Esophagus (tissue), 2 donors: ENCODE results near the gene PLAGL2. TPM values are rescaled to one million over a fixed set of nuclear protein-coding genes. Genes with fewer than 3 reads are reported as not detected.

Source experiments
- H3K27ac ChIP-seq, 2 donors: one replicate each; pipeline ENCODE4 v1.5.1; 2013; ENCODE audit warnings: low read depth in 2 of 2, mild to moderate bottlenecking in 2 of 2, inconsistent platforms in 1 of 2, low read length in 1 of 2, moderate library complexity in 1 of 2
- H3K27me3 ChIP-seq, 2 donors: one replicate each; pipeline ENCODE4 v1.6.1; 2013; ENCODE audit warnings: low read length in 2 of 2, control low read depth in 1 of 2, mild to moderate bottlenecking in 1 of 2; ENCODE audit not compliant: insufficient read depth in 2 of 2, control insufficient read depth in 1 of 2
- H3K36me3 ChIP-seq, 2 donors: one replicate each; pipeline ENCODE4 v1.6.1; 2013; ENCODE audit warnings: low read length in 1 of 2; ENCODE audit not compliant: control insufficient read depth in 2 of 2, insufficient read depth in 2 of 2
- H3K4me1 ChIP-seq, 2 donors: one replicate each; pipeline ENCODE4 v1.6.1; 2013; ENCODE audit warnings: low read length in 1 of 2; ENCODE audit not compliant: control insufficient read depth in 2 of 2, insufficient read depth in 2 of 2
- H3K4me3 ChIP-seq, 2 donors: one replicate each; pipeline ENCODE4 v1.5.1; 2013; ENCODE audit warnings: low read length in 2 of 2, mild to moderate bottlenecking in 2 of 2, low read depth in 1 of 2, moderate library complexity in 1 of 2
- H3K9me3 ChIP-seq, 2 donors: one replicate each; pipeline ENCODE4 v1.6.1; 2013; ENCODE audit warnings: mild to moderate bottlenecking in 2 of 2, low read depth in 1 of 2, low read length in 1 of 2, moderate library complexity in 1 of 2; ENCODE audit not compliant: control insufficient read depth in 2 of 2, insufficient read depth in 1 of 2
- WGBS, 2 donors: extraction: QIAGEN DNeasy Blood & Tissue Kit; methylation state at CpG; one replicate each; pipeline ENCODE4 v1.1.7; 2013; 5-methylcytosine and 5-hydroxymethylcytosine counted together
- polyA plus RNA-seq, 2 donors: library from polyadenylated mRNA; stranded (reverse); fragments of 200-250 nt; gene quantifications; one replicate each; pipeline ENCODE4 v1.2.3, GENCODE V29; 2013
- donor health status: healthy with polysubstance abuse.
- donor health status: Bipolar disorder and iron deficiency.

The PLAGL2 gene
- polyA plus RNA-seq, 2 donors = 4.1 to 6.4 TPM

GRCh38 chr20:32142991-32143390, 64.6 kb downstream of the PLAGL2 start:
- Histone ChIP-seq H3K27ac (no peak overlapping the region), H3K36me3 (peaks cover 53 to 66% of the 10 kb centered on the region in 2 donors)
- 95 to 97% methylated on average over 12 to 15 of the region's 15 CpGs for WGBS, 2 donors

More at GRCh38 chr20:32142991-32143390, 64.6 kb downstream of the PLAGL2 start:
- H3K4me3 ChIP-seq = no peak overlapping the region
- no peaks in the 10 kb centered on the region for H3K9me3 ChIP-seq
- H3K4me1 ChIP-seq = no peaks in the 10 kb centered on the region
- H3K27me3 ChIP-seq = no peaks in the 10 kb centered on the region

Other genes with a start within 250 kb of the PLAGL2 start
- gene XKR7, start 239.6 kb downstream of the PLAGL2 start, polyA plus RNA-seq = under 1 TPM in 1 of 2 donors, not detected in 1; under 0.01 TPM
- gene CCM2L, start 197.3 kb downstream of the PLAGL2 start, polyA plus RNA-seq = 1 to 10 TPM; 1.8 to 2.9 TPM
- gene HCK, start 155.5 kb downstream of the PLAGL2 start, polyA plus RNA-seq = 1 to 10 TPM; 1.3 to 2.9 TPM
- gene TM9SF4, start 98.0 kb downstream of the PLAGL2 start, polyA plus RNA-seq = 10 to 100 TPM; 22.9 to 26.6 TPM
- gene POFUT1, start 137 bp upstream of the PLAGL2 start, polyA plus RNA-seq = 1 to 10 TPM; 5.2 to 7.8 TPM
- 1 to 10 TPM; 2.6 to 4.5 TPM for gene KIF3B, start 69.9 kb upstream of the PLAGL2 start, polyA plus RNA-seq
- gene ASXL1, start 150.6 kb upstream of the PLAGL2 start, polyA plus RNA-seq = 10 to 100 TPM; 13.3 to 19.7 TPM